DOHH2 (cell line): Measurements from ENCODE around the gene CAPZB.

ENCODE experiments used
- H3F3A ChIP-seq: fragments of 200-600 bp; sonication (generic), shearing (Covaris generic); 2 replicates; pipeline ENCODE4 v1.6.0; 2016; ENCODE audit warnings: antibody characterized with exemption, mild to moderate bottlenecking; ENCODE audit not compliant: control insufficient read depth, insufficient read depth
- H3K27ac ChIP-seq: fragments of 200-600 bp; sonication (generic); 2 replicates; pipeline ENCODE4 v1.5.1; 2014; ENCODE audit warnings: low read depth, mild to moderate bottlenecking, low read length, moderate library complexity
- H3K27me3 ChIP-seq: fragments of 200-600 bp; sonication (generic); 2 replicates; pipeline ENCODE4 v1.6.1; 2014; ENCODE audit warnings: mild to moderate bottlenecking, low read length, mixed read lengths; ENCODE audit not compliant: control insufficient read depth
- H3K36me3 ChIP-seq: fragments of 200-600 bp; sonication (generic); 2 replicates; pipeline ENCODE4 v1.6.1; 2014; ENCODE audit warnings: mild to moderate bottlenecking, low read length, moderate library complexity, mixed read lengths; ENCODE audit not compliant: control insufficient read depth
- H3K4me1 ChIP-seq: fragments of 200-600 bp; sonication (generic); 2 replicates; pipeline ENCODE4 v1.6.1; 2014; ENCODE audit warnings: mild to moderate bottlenecking, low read length, mixed read lengths; ENCODE audit not compliant: control insufficient read depth
- H3K4me2 ChIP-seq: fragments of 200-600 bp; sonication (generic); 2 replicates; pipeline ENCODE4 v1.6.0; 2014; ENCODE audit warnings: mild to moderate bottlenecking, low read length, moderate library complexity
- H3K4me3 ChIP-seq: fragments of 200-600 bp; sonication (generic); 2 replicates; pipeline ENCODE4 v1.5.1; 2014; ENCODE audit warnings: mild to moderate bottlenecking, low read length, mixed read lengths
- H3K79me2 ChIP-seq: fragments of 200-600 bp; sonication (generic); 2 replicates; pipeline ENCODE4 v1.6.1; 2014; ENCODE audit warnings: mild to moderate bottlenecking, low read length, mixed read lengths; ENCODE audit not compliant: control insufficient read depth
- H3K9me2 ChIP-seq: fragments of 200-600 bp; sonication (generic); replicated peaks from 2 replicates; pipeline ENCODE4 v1.6.1; 2014; ENCODE audit warnings: mild to moderate bottlenecking, low read length, mixed read lengths; ENCODE audit not compliant: control insufficient read depth
- H3K9me3 ChIP-seq: fragments of 200-600 bp; sonication (generic); 2 replicates; pipeline ENCODE4 v1.6.1; 2014; ENCODE audit warnings: antibody characterized with exemption, low read length, mixed read lengths; ENCODE audit not compliant: control insufficient read depth, insufficient read depth
- H4K20me1 ChIP-seq: fragments of 200-600 bp; sonication (generic); 2 replicates; pipeline ENCODE4 v1.6.0; 2014; ENCODE audit warnings: low read depth, mild to moderate bottlenecking, antibody characterized with exemption, low read length, moderate library complexity; ENCODE audit not compliant: control insufficient read depth, insufficient read depth
- CTCF ChIP-seq: fragments of 200-600 bp; sonication (generic); IDR thresholded peaks from one replicate; pipeline ENCODE4 v1.5.1; 2014; ENCODE audit warnings: antibody characterized with exemption, mild to moderate bottlenecking, low read depth, low read length; ENCODE audit not compliant: poor library complexity, severe bottlenecking
- EZH2phosphoT487 ChIP-seq: fragments of 200-600 bp; sonication (generic); IDR thresholded peaks from 2 replicates; pipeline ENCODE4 v1.6.1; 2017; ENCODE audit warnings: borderline replicate concordance, mild to moderate bottlenecking, antibody characterized with exemption, low read length, moderate library complexity, mixed read lengths

The CAPZB gene

GRCh38 chr1:19489996-19490395 is 4.7 kb upstream of the CAPZB start:
- Histone ChIP-seq H3K4me1 (peaks cover 12% of the 10 kb centered on the region), H3K36me3 (peaks cover 2% of the 10 kb centered on the region)

GRCh38 chr1:19488136-19488535 is 2.8 kb upstream of the CAPZB start:
- no peak overlapping the region for H3K4me3 ChIP-seq
- TF ChIP-seq CTCF: no peak
- TF ChIP-seq EZH2phosphoT487: no peak
- peaks cover 34% of the 10 kb centered on the region for H3K79me2 ChIP-seq
- H3K9me3 ChIP-seq: no peaks in the 10 kb centered on the region
- H3K4me1 ChIP-seq: peaks cover 26% of the 10 kb centered on the region
- H3K36me3 ChIP-seq: peaks cover 16% of the 10 kb centered on the region
- H3K9me2 ChIP-seq: no peaks in the 10 kb centered on the region
- H3K27ac ChIP-seq: no peak overlapping the region
- H3F3A ChIP-seq: peaks cover 3% of the 10 kb centered on the region
- no peak overlapping the region for H3K4me2 ChIP-seq
- peaks cover 15% of the 10 kb centered on the region for H4K20me1 ChIP-seq
- no peaks in the 10 kb centered on the region for H3K27me3 ChIP-seq

More at GRCh38 chr1:19489996-19490395, 4.7 kb upstream of the CAPZB start:
- TF ChIP-seq EZH2phosphoT487 (no peak), CTCF (no peak)
- Histone ChIP-seq H3K4me2 (no peak overlapping the region), H4K20me1 (no peaks in the 10 kb centered on the region), H3K27me3 (no peaks in the 10 kb centered on the region), H3F3A (peaks cover 3% of the 10 kb centered on the region), H3K79me2 (peaks cover 15% of the 10 kb centered on the region), H3K27ac (no peak overlapping the region), H3K4me3 (no peak overlapping the region), H3K9me2 (no peaks in the 10 kb centered on the region), H3K9me3 (no peaks in the 10 kb centered on the region)

- H3K27me3 ChIP-seq: no peaks in the 10 kb centered on the region
- peak overlapping the region; percentile 98 for H3K4me3 ChIP-seq
- H3K9me2 ChIP-seq: no peaks in the 10 kb centered on the region
- TF ChIP-seq EZH2phosphoT487 (no peak), CTCF (no peak)
- peaks cover 3% of the 10 kb centered on the region for H3F3A ChIP-seq
- H3K9me3 ChIP-seq: no peaks in the 10 kb centered on the region
- peaks cover 43% of the 10 kb centered on the region for H3K36me3 ChIP-seq
- H3K27ac ChIP-seq: peak overlapping the region; percentile 52
- peaks cover 66% of the 10 kb centered on the region for H3K79me2 ChIP-seq
- peaks cover 39% of the 10 kb centered on the region for H3K4me1 ChIP-seq
- H4K20me1 ChIP-seq: peaks cover 44% of the 10 kb centered on the region
- H3K4me2 ChIP-seq: peak overlapping the region; percentile 96
Measured at GRCh38 chr1:19484798-19485361, 459 bp downstream of the CAPZB start.
